Esophagus (tissue), 2 donors: ENCODE measurements around the gene CPEB1. TPM values are rescaled to one million over a fixed set of nuclear protein-coding genes. Genes with fewer than 3 reads are reported as not detected.

Experiments
- H3K27ac ChIP-seq, 2 donors: one replicate each; pipeline ENCODE4 v1.5.1; 2013; ENCODE audit warnings: low read depth in 2 of 2, mild to moderate bottlenecking in 2 of 2, inconsistent platforms in 1 of 2, low read length in 1 of 2, moderate library complexity in 1 of 2
- H3K27me3 ChIP-seq, 2 donors: one replicate each; pipeline ENCODE4 v1.6.1; 2013; ENCODE audit warnings: low read length in 2 of 2, control low read depth in 1 of 2, mild to moderate bottlenecking in 1 of 2; ENCODE audit not compliant: insufficient read depth in 2 of 2, control insufficient read depth in 1 of 2
- H3K36me3 ChIP-seq, 2 donors: one replicate each; pipeline ENCODE4 v1.6.1; 2013; ENCODE audit warnings: low read length in 1 of 2; ENCODE audit not compliant: control insufficient read depth in 2 of 2, insufficient read depth in 2 of 2
- H3K4me1 ChIP-seq, 2 donors: one replicate each; pipeline ENCODE4 v1.6.1; 2013; ENCODE audit warnings: low read length in 1 of 2; ENCODE audit not compliant: control insufficient read depth in 2 of 2, insufficient read depth in 2 of 2
- H3K4me3 ChIP-seq, 2 donors: one replicate each; pipeline ENCODE4 v1.5.1; 2013; ENCODE audit warnings: low read length in 2 of 2, mild to moderate bottlenecking in 2 of 2, low read depth in 1 of 2, moderate library complexity in 1 of 2
- H3K9me3 ChIP-seq, 2 donors: one replicate each; pipeline ENCODE4 v1.6.1; 2013; ENCODE audit warnings: mild to moderate bottlenecking in 2 of 2, low read depth in 1 of 2, low read length in 1 of 2, moderate library complexity in 1 of 2; ENCODE audit not compliant: control insufficient read depth in 2 of 2, insufficient read depth in 1 of 2
- WGBS, 2 donors: extraction: QIAGEN DNeasy Blood & Tissue Kit; methylation state at CpG; one replicate each; pipeline ENCODE4 v1.1.7; 2013; 5-methylcytosine and 5-hydroxymethylcytosine counted together
- polyA plus RNA-seq, 2 donors: library from polyadenylated mRNA; stranded (reverse); fragments of 200-250 nt; gene quantifications; one replicate each; pipeline ENCODE4 v1.2.3, GENCODE V29; 2013
- donor health status: healthy with polysubstance abuse.
- donor health status: Bipolar disorder and iron deficiency.

Gene CPEB1
- polyA plus RNA-seq, 2 donors: 0.41 to 0.79 TPM

DNA sequence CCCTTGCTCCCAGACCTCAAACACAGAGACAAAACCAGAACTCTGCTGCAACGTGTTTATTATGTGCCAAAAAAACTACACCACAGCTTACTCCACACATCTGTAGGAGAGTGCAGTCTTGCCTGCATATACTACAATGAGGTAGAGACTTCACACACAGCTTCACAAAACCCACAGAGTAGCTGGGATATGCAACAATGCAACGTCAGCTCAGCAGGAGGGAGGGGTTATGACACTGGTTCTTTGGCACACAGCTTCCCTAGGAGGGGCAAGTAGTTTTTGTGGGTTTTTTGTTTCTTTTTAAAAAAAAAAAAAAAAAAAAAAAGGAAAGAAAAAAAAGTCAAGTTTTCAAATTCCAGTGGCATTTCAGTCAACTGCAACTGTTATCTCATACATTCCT, 104.0 kb downstream of the CPEB1 start:
- Histone ChIP-seq H3K27ac (no peak overlapping the region), H3K9me3 (no peaks in the 10 kb centered on the region), H3K4me1 (peaks cover 0 to 4% of the 10 kb centered on the region in 2 donors), H3K4me3 (no peak overlapping the region), H3K27me3 (no peaks in the 10 kb centered on the region), H3K36me3 (peaks cover 0 to 2% of the 10 kb centered on the region in 2 donors)
- WGBS, 2 donors: 33 to 36% methylated on average over 2 of the region's 2 CpGs

DNA sequence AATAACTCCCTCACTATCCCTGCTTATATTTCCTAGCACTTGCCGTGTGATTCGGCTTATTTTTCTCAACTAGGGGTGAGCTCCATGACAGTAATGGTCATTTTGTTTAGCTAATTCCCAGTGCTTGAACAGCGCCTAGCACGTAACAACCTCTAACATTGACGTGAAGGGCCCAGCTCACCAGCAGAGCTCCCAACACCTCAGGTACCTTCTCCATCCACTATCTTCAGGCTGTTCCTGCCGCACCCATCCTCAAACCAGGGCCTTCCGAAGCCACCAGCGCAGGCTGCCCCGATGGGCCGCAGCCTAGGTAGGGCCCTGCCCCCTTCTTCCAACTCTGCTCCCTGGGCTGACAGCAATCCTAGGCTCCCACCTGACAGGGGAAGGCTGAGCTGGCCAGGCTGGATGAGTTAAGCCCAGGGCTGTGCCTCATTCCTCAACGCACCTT, 106.2 kb downstream of the CPEB1 start:
- 20 to 27% methylated on average over 11 of the region's 11 CpGs for WGBS, 2 donors
- Histone ChIP-seq H3K4me3 (peak overlapping the region; percentile 93 to 95), H3K9me3 (no peaks in the 10 kb centered on the region), H3K36me3 (peaks cover 18 to 20% of the 10 kb centered on the region in 2 donors), H3K27ac (peak overlapping the region; percentile 92 to 96), H3K27me3 (no peaks in the 10 kb centered on the region), H3K4me1 (peaks cover 0 to 6% of the 10 kb centered on the region in 2 donors)

DNA sequence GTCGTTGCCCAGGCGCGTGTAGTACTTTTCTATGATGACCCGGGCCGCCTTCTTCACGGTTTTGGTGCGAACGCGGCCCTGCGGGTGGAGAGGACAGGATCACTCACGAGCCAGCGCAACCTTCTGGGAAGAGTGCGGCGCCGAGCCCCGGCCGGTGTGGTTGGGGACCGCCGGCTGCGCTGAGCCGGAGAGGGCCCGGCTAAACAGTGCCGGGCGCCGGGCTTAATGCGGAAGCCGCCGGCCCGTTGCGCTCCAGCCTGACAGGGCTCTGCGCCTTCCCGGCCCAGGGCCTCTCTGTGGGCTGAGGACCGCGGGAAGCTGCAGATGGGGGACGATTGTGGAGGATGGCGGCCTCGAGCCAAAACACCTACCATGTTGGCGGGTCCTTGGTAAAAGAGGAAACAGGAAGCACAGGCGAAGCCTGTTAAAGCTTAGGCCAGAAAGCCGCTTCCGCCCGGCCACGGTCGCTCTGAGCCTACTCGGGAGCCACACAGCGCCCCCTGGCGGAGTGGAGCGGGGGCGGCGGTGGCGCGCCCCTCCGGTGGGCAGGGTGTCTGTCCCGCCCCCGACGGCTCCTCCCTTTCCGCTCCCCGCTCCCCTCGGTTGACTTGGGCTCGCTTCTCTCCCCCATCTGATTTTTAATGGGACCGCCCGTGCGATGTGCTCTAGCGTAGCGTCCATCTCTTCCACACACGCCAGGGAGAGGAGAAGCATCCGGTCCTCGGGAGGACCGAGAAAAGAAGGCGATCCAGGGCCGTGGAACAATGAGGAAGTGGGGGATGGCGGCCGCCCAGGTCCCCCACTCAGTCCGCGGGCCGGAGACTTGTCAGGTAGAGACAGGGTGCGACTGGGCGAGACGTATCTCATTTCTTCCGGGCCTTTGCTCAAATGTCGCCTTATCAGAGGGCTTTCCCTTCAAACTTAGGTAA, 106.8 kb downstream of the CPEB1 start, which contains the start of gene RPS17:
Gene RPS17, minus strand, starts transcription at position 403 of the 929 bp plus-strand sequence. Its CDS starts 29 bp downstream, at position 374.
- no peaks in the 10 kb centered on the region for H3K9me3 ChIP-seq
- peak within 1 kb of the TSS; percentile 92 to 96 for H3K27ac ChIP-seq
- H3K4me1 ChIP-seq: peaks cover 0 to 6% of the 10 kb centered on the region in 2 donors
- WGBS, 2 donors: 1% methylated on average over 81 of the region's 81 CpGs
- no peaks in the 10 kb centered on the region for H3K27me3 ChIP-seq
- H3K36me3 ChIP-seq: peaks cover 20 to 21% of the 10 kb centered on the region in 2 donors
- peak within 1 kb of the TSS; percentile 93 to 95 for H3K4me3 ChIP-seq

DNA sequence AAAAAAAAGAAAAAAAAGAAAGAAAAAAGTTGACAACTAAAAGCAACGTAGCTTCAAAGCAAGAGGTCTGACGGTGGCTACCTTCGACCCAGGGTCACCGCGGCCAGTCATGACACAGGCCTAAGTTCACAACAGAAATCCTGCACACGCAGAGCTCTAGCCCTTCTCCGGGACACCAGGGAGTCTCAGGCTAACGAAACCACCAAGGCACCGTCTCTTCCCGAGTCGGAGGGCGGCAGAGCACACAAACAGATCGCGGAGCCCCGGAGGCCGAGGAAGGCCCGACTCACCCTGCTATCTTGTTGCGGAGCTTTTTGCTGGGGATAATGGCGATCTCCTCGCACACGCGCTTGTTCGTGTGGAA, 107.5 kb downstream of the CPEB1 start:
- Histone ChIP-seq H3K27me3 (no peaks in the 10 kb centered on the region), H3K36me3 (peaks cover 20 to 21% of the 10 kb centered on the region in 2 donors), H3K4me1 (peaks cover 0 to 6% of the 10 kb centered on the region in 2 donors), H3K4me3 (peak overlapping the region; percentile 93 to 95), H3K27ac (peak overlapping the region; percentile 88 to 92), H3K9me3 (no peaks in the 10 kb centered on the region)
- 1% methylated on average over 23 of the region's 23 CpGs for WGBS, 2 donors

DNA sequence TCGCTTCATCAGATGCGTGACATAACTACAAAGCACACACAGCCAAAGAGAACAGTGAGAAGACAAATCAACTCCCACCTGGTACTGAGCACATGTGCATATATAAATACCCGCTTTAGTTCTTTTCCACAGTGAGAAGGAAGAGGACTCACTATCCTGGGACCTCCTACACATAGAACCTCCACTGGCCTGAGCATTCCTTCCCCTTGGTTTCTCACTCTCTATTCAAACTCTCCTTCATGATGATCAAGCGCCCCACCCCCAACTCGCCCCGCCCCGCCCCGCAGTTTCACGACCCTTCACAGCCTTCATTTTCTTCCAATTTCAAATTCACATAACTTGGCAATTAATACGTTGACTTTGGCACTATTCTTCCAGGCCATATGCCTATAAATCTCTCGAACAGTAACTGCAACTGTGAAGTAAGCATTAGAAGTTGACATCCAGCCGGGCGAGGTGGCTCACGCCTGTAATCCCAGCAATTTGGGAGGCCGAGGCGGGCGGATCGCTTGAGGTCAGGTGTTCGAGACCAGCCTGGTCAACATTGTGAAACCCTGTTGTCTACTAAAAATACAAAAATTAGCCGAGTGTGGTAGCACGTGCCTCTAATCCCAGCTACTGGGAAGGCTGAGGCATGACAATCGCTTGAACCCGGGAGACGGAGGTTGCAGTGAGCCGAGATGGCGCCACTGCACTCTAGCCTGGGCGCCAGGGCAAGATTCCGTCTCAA, 108.0 kb downstream of the CPEB1 start:
- peak overlapping the region; percentile 34 to 88 for H3K27ac ChIP-seq
- WGBS, 2 donors: 10 to 15% methylated on average over 28 of the region's 28 CpGs
- no peaks in the 10 kb centered on the region for H3K9me3 ChIP-seq
- peaks cover 20 to 21% of the 10 kb centered on the region in 2 donors for H3K36me3 ChIP-seq
- H3K4me3 ChIP-seq: peak overlapping the region; percentile 93 to 95
- H3K27me3 ChIP-seq: no peaks in the 10 kb centered on the region
- peaks cover 0 to 6% of the 10 kb centered on the region in 2 donors for H3K4me1 ChIP-seq

DNA sequence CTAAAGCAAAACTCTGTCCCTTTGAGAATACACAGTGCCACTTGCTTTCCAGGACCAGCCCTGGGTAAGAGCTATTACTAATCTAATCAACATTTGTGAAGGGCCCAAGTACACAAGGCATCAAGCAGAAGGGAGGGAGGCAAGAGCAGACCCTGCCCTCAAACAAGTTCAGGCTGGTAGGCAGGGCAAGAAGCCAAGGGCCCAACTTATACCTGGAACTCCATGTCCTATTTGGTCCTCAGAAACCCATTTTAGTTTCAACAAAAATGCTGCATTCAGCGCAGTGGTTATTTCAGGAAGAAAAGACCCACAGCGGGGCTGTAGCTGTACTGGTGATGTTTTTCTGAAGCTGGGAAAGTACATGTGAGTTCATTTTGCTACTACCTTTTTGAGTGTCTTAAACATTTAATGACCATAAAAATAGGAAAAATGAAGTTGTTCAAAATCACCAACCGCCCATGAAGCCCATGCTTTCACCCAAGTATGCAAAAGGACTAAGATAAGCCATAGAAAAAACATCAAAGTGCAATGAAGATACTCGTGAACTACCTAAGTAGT, 109.7 kb downstream of the CPEB1 start:
- Histone ChIP-seq H3K36me3 (peaks cover 21 to 23% of the 10 kb centered on the region in 2 donors), H3K4me3 (no peak overlapping the region)

DNA sequence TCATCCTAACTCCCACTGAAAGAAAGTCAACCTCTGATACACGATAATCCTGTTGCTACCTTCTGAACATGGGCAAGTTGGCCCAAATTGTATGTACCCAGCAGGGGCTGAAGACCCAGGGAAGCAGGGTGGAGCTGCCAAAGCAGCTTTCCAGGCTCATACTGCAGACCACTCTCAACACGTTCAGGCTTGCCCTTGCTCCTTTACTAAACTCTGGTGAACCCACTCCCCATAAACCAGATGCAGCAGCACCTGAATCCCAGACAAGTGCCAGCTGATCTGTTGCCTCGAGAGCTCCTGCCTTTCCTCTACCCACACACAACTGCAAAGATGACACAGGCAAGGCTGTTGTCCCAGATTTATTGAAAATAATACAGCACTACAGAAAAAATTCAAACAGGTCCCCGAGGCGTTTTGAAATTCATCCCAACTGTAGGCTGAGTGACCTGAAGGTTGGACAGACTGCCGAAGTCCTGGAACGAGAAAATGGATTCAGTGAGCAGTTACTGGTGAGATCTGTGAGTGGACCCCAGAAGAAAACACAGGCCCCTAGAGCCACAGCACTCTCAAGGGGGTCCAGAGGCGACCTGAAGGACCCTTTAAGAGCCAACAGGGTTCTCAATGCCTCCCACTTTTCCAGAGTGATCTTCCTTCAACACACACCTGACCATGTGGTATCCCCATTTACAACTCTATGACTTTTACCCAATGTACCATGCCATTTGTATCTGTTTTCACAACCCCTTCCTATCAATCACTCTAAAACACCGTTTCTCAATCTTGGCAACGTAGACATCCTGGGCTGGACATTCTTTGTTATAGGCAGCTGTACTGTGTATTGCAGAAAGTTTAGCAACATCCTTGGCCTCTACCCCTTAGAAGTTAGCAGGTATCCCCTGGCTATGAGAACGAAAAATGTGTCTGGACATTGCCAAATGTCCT, 110.5 kb downstream of the CPEB1 start:
- H3K9me3 ChIP-seq: no peaks in the 10 kb centered on the region
- WGBS, 2 donors: 55% methylated on average over 11 of the region's 11 CpGs
- H3K36me3 ChIP-seq: peaks cover 21 to 23% of the 10 kb centered on the region in 2 donors
- peaks cover 0 to 6% of the 10 kb centered on the region in 2 donors for H3K4me1 ChIP-seq
- no peaks in the 10 kb centered on the region for H3K27me3 ChIP-seq
- no peak overlapping the region for H3K27ac ChIP-seq
- no peak overlapping the region for H3K4me3 ChIP-seq

More for the DNA sequence above, 109.7 kb downstream of the CPEB1 start:
- Histone ChIP-seq H3K27me3 (no peaks in the 10 kb centered on the region), H3K4me1 (peaks cover 0 to 6% of the 10 kb centered on the region in 2 donors), H3K27ac (no peak overlapping the region), H3K9me3 (no peaks in the 10 kb centered on the region)
- WGBS, 2 donors: 60 to 66% methylated on average over 4 of the region's 4 CpGs

DNA sequence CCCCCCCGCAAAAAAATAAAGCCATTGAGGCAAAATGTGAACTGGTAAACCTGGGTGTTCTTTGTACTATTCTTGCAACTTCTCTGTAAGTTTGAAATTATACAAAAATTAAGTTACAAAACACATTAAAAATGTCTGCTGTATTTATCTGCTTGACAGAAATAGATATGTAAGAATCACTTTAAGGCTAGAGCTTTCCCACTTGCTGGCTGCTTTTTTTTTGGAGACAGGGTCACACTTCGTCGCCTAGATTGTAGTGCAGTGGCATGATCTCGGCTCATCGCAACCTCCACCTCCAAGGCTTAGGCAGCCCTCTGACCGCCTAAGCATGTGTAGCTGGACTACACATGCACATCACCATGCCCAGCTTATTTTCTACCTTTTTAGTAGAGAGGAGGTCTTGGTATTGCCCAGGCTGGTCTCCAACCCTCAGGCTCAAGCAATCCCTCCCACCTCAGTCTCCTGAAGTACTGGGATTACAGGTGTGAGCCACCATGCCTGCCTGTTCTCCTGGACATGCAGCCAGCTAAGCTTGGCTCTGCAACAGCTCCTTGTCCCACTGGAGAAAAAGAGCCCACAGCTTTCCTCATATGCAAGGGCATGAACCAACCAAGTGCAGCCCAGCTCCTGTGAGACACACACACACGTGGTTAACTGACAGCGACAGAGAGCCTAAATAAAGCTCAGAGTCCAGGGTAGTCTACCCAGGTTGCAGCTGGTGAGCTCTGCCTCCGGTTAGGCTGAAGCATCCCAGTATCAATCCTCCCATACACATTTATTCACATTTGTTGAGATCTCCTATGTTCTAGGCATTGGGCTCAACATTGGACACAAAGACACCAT, 111.4 kb downstream of the CPEB1 start:
- Histone ChIP-seq H3K9me3 (no peaks in the 10 kb centered on the region), H3K36me3 (peaks cover 21 to 23% of the 10 kb centered on the region in 2 donors), H3K27ac (no peak overlapping the region), H3K4me3 (no peak overlapping the region), H3K27me3 (no peaks in the 10 kb centered on the region), H3K4me1 (peaks cover 0 to 6% of the 10 kb centered on the region in 2 donors)
- 76 to 83% methylated on average over 9 of the region's 9 CpGs for WGBS, 2 donors
